ENCODE data around the gene YWHAG. TPM values are rescaled to one million over a fixed set of nuclear protein-coding genes. Genes with fewer than 3 reads are reported as not detected.

Gene YWHAG
- total and polyA plus RNA-seq, 2 experiments from 2014 or later = 82.2 to 179 TPM

- TF ChIP-seq EZH2phosphoT487 (IDR thresholded peaks at IDR 0.05; ENCODE audit: unreplicated experiment) = no peak
- no peak for TF ChIP-seq STAT1 (IDR thresholded peaks at IDR 0.05; ENCODE audit: unreplicated experiment)
- TF ChIP-seq CREB1 (CRISPR knock-in tag; IDR thresholded peaks at IDR 0.05; ENCODE audit: low read depth) = no peak
Observed at GRCh38 chr7:76278540-76278939, 80.3 kb downstream of the YWHAG start (continued).

Other genes with a start within 250 kb of the YWHAG start
- gene SRRM3, start 157.1 kb downstream of the YWHAG start, total RNA-seq (2014; rRNA removed; shearing (Covaris generic)) = 9.2 and 13.8 TPM in 2 replicates
- gene SRRM3, start 157.1 kb downstream of the YWHAG start, polyA plus RNA-seq (2016; fragmentation: Nextera tagmentation; extraction: Ambion mirVana) = 8.2 and 8.6 TPM in 2 replicates
- gene HSPB1, start 56.3 kb downstream of the YWHAG start, total RNA-seq (2014; rRNA removed; shearing (Covaris generic)) = 47.5 and 48.1 TPM in 2 replicates
- gene HSPB1, start 56.3 kb downstream of the YWHAG start, polyA plus RNA-seq (2016; fragmentation: Nextera tagmentation; extraction: Ambion mirVana) = 437 and 458 TPM in 2 replicates
- gene SSC4D, start 50.7 kb upstream of the YWHAG start, total RNA-seq (2014; rRNA removed; shearing (Covaris generic)) = 11.4 and 12.7 TPM in 2 replicates
- 4.9 and 9.7 TPM in 2 replicates for gene SSC4D, start 50.7 kb upstream of the YWHAG start, polyA plus RNA-seq (2016; fragmentation: Nextera tagmentation; extraction: Ambion mirVana)
- gene ZP3, start 66.0 kb upstream of the YWHAG start, total RNA-seq (2014; rRNA removed; shearing (Covaris generic)) = 4.3 and 5.1 TPM in 2 replicates
- 9.6 and 15.2 TPM in 2 replicates for gene ZP3, start 66.0 kb upstream of the YWHAG start, polyA plus RNA-seq (2016; fragmentation: Nextera tagmentation; extraction: Ambion mirVana)
- gene DTX2, start 102.7 kb upstream of the YWHAG start, total RNA-seq (2014; rRNA removed; shearing (Covaris generic)) = 72.8 and 77.9 TPM in 2 replicates
- gene DTX2, start 102.7 kb upstream of the YWHAG start, polyA plus RNA-seq (2016; fragmentation: Nextera tagmentation; extraction: Ambion mirVana) = 29.7 and 36.1 TPM in 2 replicates
- gene UPK3B, start 151.6 kb upstream of the YWHAG start, total RNA-seq (2014; rRNA removed; shearing (Covaris generic)) = 3.0 and 5.2 TPM in 2 replicates
- gene UPK3B, start 151.6 kb upstream of the YWHAG start, polyA plus RNA-seq (2016; fragmentation: Nextera tagmentation; extraction: Ambion mirVana) = 3.3 and 3.8 TPM in 2 replicates
- gene SPDYE16, start 184.3 kb upstream of the YWHAG start, total RNA-seq (2014; rRNA removed; shearing (Covaris generic)) = not detected in 2 replicates
- 0.55 and 1.1 TPM in 2 replicates for gene SPDYE16, start 184.3 kb upstream of the YWHAG start, polyA plus RNA-seq (2016; fragmentation: Nextera tagmentation; extraction: Ambion mirVana)